NCI-H2227 (cell line): ENCODE data around the gene NASP.

ENCODE experiments used
- DNase-seq: peaks from one replicate; lab custom pipeline; 2025; ENCODE audit not compliant: unreplicated experiment; lab: John Stamatoyannopoulos, UW

The NASP gene

GRCh38 chr1:45666836-45667235 is 83.0 kb downstream of the NASP start:
- DNase-seq = no peak

GRCh38 chr1:45667321-45668111 is 83.7 kb downstream of the NASP start:
- DNase-seq = no peak
